ENCODE results near the gene OPTN.

DNA sequence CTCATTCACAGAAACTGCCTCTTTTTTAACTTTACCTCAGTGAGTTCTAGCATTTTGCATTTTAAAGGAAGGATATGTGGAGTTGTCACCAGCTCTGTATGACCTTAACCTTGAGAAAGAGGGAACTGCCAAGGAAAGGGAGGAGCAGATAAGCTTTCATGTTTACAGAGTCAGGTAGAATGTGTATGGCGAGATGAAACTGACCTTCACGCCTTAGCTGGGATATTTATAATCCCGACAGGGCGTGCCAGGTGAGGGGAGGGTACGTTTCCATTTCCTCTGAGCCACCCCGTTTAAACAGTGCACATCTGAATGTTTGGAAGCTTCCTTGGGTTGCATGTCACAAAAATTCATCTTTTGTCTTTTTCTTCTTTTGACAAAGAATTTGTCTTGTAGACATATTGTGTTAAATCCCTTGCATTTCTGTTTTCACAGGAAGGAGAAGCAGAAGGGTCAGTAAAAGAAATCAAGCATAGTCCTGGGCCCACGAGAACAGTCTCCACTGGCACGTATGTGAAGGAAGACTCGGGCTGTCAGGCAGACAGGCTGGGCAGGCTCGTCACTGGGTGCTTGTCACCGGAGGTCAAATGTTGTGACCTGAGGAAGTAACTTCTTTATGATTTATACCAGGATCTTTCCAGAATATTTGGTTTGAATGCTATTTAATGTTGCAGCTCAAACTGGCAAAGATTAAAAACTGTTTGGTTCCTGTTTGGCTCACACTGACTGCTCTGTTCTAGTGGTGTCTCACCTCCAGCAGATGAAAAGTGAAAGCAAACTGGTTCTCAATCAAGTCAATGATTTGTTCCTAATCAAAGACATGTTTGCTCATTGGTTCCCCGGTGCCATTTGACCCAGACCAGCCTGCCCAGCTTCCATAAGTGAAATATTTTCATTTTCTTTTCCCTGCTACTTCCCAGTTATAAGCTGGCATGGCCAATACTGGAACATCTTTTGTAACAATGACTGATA is 16.2 kb downstream of the OPTN start:
- TF ChIP-seq, protein P1, sequence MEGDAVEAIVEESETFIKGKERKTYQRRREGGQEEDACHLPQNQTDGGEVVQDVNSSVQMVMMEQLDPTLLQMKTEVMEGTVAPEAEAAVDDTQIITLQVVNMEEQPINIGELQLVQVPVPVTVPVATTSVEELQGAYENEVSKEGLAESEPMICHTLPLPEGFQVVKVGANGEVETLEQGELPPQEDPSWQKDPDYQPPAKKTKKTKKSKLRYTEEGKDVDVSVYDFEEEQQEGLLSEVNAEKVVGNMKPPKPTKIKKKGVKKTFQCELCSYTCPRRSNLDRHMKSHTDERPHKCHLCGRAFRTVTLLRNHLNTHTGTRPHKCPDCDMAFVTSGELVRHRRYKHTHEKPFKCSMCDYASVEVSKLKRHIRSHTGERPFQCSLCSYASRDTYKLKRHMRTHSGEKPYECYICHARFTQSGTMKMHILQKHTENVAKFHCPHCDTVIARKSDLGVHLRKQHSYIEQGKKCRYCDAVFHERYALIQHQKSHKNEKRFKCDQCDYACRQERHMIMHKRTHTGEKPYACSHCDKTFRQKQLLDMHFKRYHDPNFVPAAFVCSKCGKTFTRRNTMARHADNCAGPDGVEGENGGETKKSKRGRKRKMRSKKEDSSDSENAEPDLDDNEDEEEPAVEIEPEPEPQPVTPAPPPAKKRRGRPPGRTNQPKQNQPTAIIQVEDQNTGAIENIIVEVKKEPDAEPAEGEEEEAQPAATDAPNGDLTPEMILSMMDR (IDR thresholded peaks at IDR 0.05) = no peak
- no peak for TF ChIP-seq POLR2A (IDR thresholded peaks at IDR 0.05)
